ENCODE data around the gene THSD4.

THSD4 gene

GRCh38 chr15:71111950-71112349 lies 3.3 kb upstream of the THSD4 start:
- no peak overlapping the region for H3K4me3 ChIP-seq (ENCODE audit: low read length, poor library complexity, severe bottlenecking)
- no peaks in the 10 kb centered on the region for H3K9me3 ChIP-seq (ENCODE audit: insufficient read depth, low read depth, low read length)
- no peak overlapping the region for H3K9ac ChIP-seq (ENCODE audit: low read depth, low read length, poor library complexity, severe bottlenecking)
- no peaks in the 10 kb centered on the region for H3K27me3 ChIP-seq (ENCODE audit: insufficient read depth, low read length, poor library complexity, severe bottlenecking)
- TF ChIP-seq, protein P1, sequence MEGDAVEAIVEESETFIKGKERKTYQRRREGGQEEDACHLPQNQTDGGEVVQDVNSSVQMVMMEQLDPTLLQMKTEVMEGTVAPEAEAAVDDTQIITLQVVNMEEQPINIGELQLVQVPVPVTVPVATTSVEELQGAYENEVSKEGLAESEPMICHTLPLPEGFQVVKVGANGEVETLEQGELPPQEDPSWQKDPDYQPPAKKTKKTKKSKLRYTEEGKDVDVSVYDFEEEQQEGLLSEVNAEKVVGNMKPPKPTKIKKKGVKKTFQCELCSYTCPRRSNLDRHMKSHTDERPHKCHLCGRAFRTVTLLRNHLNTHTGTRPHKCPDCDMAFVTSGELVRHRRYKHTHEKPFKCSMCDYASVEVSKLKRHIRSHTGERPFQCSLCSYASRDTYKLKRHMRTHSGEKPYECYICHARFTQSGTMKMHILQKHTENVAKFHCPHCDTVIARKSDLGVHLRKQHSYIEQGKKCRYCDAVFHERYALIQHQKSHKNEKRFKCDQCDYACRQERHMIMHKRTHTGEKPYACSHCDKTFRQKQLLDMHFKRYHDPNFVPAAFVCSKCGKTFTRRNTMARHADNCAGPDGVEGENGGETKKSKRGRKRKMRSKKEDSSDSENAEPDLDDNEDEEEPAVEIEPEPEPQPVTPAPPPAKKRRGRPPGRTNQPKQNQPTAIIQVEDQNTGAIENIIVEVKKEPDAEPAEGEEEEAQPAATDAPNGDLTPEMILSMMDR (conservative IDR thresholded peaks at IDR 0.05; ENCODE audit: low read length), result no peak
- TF ChIP-seq EZH2phosphoT487 (IDR thresholded peaks at IDR 0.05; ENCODE audit: borderline replicate concordance), result no peak
- H3F3A ChIP-seq (ENCODE audit: low read depth), result no peaks in the 10 kb centered on the region
- no peak overlapping the region for H3K4me2 ChIP-seq (ENCODE audit: low read depth, low read length, poor library complexity, severe bottlenecking)
- no peaks in the 10 kb centered on the region for H3K9me2 ChIP-seq (replicated peaks; ENCODE audit: low read depth, low read length)
- no peak overlapping the region for H2AFZ ChIP-seq (ENCODE audit: low read length)
- H3K36me3 ChIP-seq (ENCODE audit: insufficient read depth, low read length), result no peaks in the 10 kb centered on the region
- no peaks in the 10 kb centered on the region for H3K79me2 ChIP-seq (ENCODE audit: insufficient read depth, low read length)
- no peaks in the 10 kb centered on the region for H4K20me1 ChIP-seq (ENCODE audit: insufficient read depth, low read length, poor library complexity, severe bottlenecking)
- no peaks in the 10 kb centered on the region for H3K4me1 ChIP-seq (ENCODE audit: insufficient read depth, low read length, poor library complexity, severe bottlenecking)

GRCh38 chr15:71112429-71112828 lies 2.8 kb upstream of the THSD4 start:
- no peaks in the 10 kb centered on the region for H3K36me3 ChIP-seq (ENCODE audit: insufficient read depth, low read length)
- no peaks in the 10 kb centered on the region for H3K4me1 ChIP-seq (ENCODE audit: insufficient read depth, low read length, poor library complexity, severe bottlenecking)
- no peak overlapping the region for H3K9ac ChIP-seq (ENCODE audit: low read depth, low read length, poor library complexity, severe bottlenecking)
- no peak overlapping the region for H3K4me2 ChIP-seq (ENCODE audit: low read depth, low read length, poor library complexity, severe bottlenecking)
- H3K9me2 ChIP-seq (replicated peaks; ENCODE audit: low read depth, low read length), result no peaks in the 10 kb centered on the region
- H3F3A ChIP-seq (ENCODE audit: low read depth), result no peaks in the 10 kb centered on the region
- H3K9me3 ChIP-seq (ENCODE audit: insufficient read depth, low read depth, low read length), result no peaks in the 10 kb centered on the region
- no peaks in the 10 kb centered on the region for H4K20me1 ChIP-seq (ENCODE audit: insufficient read depth, low read length, poor library complexity, severe bottlenecking)
- TF ChIP-seq, protein P1 (conservative IDR thresholded peaks at IDR 0.05; ENCODE audit: low read length), result no peak
- TF ChIP-seq EZH2phosphoT487 (IDR thresholded peaks at IDR 0.05; ENCODE audit: borderline replicate concordance), result no peak
- no peak overlapping the region for H3K4me3 ChIP-seq (ENCODE audit: low read length, poor library complexity, severe bottlenecking)
- no peaks in the 10 kb centered on the region for H3K27me3 ChIP-seq (ENCODE audit: insufficient read depth, low read length, poor library complexity, severe bottlenecking)
- no peak overlapping the region for H2AFZ ChIP-seq (ENCODE audit: low read length)
- H3K79me2 ChIP-seq (ENCODE audit: insufficient read depth, low read length), result no peaks in the 10 kb centered on the region

DNA sequence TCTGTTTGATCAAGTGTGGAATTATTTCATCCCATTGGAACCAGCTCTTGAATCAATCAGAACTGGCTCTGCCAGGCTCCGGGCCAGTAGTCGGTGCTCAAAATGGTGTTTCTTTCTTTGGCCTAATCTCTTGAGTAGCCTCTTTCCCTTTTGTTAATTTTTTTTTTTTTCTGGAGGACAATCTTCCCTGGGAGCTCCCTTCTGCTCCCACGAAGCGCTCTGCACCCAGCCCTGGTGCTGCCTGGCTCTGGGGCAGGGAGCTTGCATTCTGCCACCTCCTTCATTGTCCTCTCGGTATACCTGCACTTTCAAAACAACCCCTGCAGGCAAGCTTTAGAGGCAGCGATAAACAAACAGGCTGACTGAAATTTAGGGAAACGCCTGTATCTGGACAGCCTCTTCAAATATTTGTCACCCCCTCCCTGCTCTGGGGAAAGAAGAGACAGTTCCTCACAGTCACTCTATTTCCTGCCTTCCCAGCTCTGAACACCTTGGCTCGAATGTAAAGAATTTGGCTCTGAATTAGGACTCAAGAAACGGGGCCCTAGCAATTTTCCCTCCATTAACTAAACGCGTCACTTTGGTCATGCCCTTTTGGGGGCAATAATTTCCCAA lies 1.1 kb upstream of the THSD4 start:
- no peak for TF ChIP-seq EZH2phosphoT487 (IDR thresholded peaks at IDR 0.05; ENCODE audit: borderline replicate concordance)
- TF ChIP-seq, protein P1 (conservative IDR thresholded peaks at IDR 0.05; ENCODE audit: low read length), result no peak
- no peaks in the 10 kb centered on the region for H3K27me3 ChIP-seq (ENCODE audit: insufficient read depth, low read length, poor library complexity, severe bottlenecking)
- no peaks in the 10 kb centered on the region for H4K20me1 ChIP-seq (ENCODE audit: insufficient read depth, low read length, poor library complexity, severe bottlenecking)
- H3K9me3 ChIP-seq (ENCODE audit: insufficient read depth, low read depth, low read length), result no peaks in the 10 kb centered on the region
- H3K4me3 ChIP-seq (ENCODE audit: low read length, poor library complexity, severe bottlenecking), result no peak overlapping the region
- no peaks in the 10 kb centered on the region for H3K36me3 ChIP-seq (ENCODE audit: insufficient read depth, low read length)
- no peak overlapping the region for H2AFZ ChIP-seq (ENCODE audit: low read length)
- no peaks in the 10 kb centered on the region for H3K79me2 ChIP-seq (ENCODE audit: insufficient read depth, low read length)
- no peaks in the 10 kb centered on the region for H3K9me2 ChIP-seq (replicated peaks; ENCODE audit: low read depth, low read length)
- no peak overlapping the region for H3K4me2 ChIP-seq (ENCODE audit: low read depth, low read length, poor library complexity, severe bottlenecking)
- H3K9ac ChIP-seq (ENCODE audit: low read depth, low read length, poor library complexity, severe bottlenecking), result no peak overlapping the region
- H3K4me1 ChIP-seq (ENCODE audit: insufficient read depth, low read length, poor library complexity, severe bottlenecking), result no peaks in the 10 kb centered on the region
- no peaks in the 10 kb centered on the region for H3F3A ChIP-seq (ENCODE audit: low read depth)

Measured in Loucy (cell line).